HG03139 (cell line): ENCODE measurements around the gene NPHP4.
"Not testable (repeated sequence)": the region's sequence is repeated elsewhere in the genome, so short reads cannot be mapped to it uniquely, and the experiment has no call there.

Source experiments
- ATAC-seq: cut with Tn5 transposase; IDR thresholded peaks from one replicate; pipeline ENCODE4 v1.9.1; 2021; ENCODE audit not compliant: unreplicated experiment

NPHP4 gene

GRCh38 chr1:6024376-6024775, 32.2 kb upstream of the NPHP4 start:
- ATAC-seq = no peak

DNA sequence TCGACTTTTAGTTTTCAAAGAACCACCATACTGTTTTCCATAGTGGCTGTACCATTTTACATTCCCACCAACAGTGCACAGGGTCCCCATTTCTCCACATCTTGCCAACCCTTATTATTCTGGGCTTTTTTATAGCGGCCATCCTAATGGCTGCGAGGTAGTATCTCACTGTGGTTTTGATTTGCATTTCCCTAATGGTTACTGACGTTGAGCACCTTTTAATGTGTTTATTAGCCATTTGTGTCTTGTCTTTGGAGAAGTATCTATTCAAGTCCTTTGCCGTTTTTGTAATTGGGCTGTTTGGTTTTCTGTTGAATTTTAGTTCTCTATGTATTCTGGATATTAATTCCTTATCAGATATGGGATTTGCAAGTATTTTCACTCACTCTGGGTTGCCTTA, 31.1 kb upstream of the NPHP4 start:
- no peak for ATAC-seq

DNA sequence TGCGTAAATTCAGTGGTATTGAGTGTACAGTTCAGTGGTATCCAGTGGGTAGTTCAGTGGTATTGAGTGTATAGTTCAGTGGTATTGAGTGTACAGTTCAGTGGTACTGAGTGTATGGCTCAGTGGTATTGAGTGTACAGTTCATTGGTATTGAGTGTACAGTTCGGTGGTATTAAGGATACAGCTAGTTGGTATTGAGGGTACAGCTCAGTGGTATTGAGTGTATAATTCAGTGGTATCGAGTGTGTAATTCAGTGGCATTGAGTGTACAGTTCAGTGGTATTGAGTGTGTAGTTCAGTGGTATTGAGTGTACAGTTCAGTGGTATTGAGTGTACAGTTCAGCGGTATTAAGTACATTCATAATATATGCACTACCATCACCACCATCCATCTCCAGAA, 30.0 kb upstream of the NPHP4 start:
- ATAC-seq = no peak

DNA sequence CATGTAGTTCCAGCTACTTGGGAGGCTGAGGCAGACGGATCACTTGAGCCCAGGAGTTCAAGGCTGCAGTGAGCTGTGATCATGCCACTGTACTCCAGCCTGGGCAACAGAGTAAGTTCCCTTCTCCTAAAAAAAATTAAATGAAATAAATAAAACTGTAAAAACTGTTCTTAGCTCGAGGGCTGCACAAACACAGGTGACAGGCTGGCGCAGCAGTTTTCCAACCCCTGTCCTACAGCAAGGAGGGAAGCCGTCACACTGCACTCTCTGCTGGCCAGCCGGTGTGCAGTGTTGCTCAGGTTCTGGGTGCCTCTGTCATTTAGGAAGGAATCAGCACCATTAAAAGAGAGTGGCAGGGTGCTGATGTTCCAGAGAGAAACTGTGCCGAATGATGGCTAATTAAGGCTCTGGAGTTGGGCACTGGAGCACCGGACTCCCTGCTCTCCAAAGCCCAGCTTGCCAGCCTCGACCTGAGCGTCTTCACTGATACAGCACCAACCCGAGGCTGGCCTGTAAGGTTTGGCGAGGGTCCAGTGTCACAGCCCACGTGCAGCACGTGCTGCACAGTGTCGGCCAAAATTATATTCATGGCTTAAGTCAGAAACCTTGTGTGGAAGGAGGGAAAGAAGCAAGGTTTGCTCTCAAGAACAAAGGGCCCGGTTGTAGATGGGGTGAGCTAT, 27.1 kb upstream of the NPHP4 start:
- ATAC-seq = no peak

GRCh38 chr1:6017654-6018053, 25.4 kb upstream of the NPHP4 start:
- ATAC-seq = not testable (repeated sequence)

DNA sequence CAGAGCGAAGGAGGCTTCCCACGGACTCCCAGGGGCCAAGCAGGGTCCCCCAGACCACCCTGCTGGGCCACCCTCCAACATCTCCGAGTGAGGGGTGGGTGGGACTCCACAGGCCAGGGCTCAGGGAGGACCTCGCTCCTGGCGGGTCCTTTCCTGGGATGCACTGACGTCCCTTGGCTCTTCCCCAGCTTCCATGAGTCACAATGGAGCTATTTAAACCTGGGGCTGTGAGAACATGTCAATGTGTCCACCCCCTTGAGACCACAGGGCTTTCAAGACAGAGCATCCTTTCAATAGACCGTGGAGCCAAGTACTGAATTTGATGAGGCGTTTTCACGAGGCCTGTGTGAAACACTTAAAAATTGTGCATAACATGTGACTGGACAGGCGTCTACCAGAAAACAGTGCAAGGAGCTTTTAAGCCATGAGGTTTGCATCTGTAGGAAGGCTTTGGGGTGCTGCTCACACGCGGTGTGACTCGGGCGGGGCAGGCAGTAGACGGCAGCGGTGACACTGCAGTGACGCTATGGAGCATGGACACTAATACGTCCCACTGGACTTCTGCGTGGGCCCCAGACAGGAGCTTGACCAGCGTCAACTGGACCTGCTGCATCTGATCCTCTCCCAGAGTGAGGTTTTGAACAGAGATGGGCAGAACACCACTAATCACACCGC, 24.1 kb upstream of the NPHP4 start:
- no peak for ATAC-seq

GRCh38 chr1:6014130-6014999, 22.1 kb upstream of the NPHP4 start:
- no peak for ATAC-seq

DNA sequence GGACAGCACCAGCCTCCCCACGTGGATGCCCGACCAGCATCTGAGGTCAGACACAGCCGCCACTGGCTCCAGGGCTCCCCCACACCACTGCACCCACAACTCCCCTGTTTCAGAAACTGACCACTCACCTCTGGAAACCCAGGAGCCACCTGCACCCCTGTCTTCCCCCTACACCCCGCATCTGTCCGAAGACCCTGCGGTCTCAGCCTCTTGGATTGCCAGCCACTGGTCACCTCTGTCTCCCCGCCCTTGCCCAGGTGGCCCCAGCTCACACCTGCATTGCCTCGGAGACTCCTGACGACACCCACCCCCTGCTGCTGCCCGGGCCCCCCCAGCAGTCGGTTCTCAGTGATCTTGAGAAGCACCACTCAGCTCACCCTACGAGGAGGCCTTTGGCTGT, 21.3 kb upstream of the NPHP4 start:
- ATAC-seq = no peak

GRCh38 chr1:6012529-6013318, 20.5 kb upstream of the NPHP4 start:
- no peak for ATAC-seq

GRCh38 chr1:6011946-6012258, 19.7 kb upstream of the NPHP4 start:
- ATAC-seq = no peak

GRCh38 chr1:6011161-6011945, 19.1 kb upstream of the NPHP4 start:
- no peak for ATAC-seq

DNA sequence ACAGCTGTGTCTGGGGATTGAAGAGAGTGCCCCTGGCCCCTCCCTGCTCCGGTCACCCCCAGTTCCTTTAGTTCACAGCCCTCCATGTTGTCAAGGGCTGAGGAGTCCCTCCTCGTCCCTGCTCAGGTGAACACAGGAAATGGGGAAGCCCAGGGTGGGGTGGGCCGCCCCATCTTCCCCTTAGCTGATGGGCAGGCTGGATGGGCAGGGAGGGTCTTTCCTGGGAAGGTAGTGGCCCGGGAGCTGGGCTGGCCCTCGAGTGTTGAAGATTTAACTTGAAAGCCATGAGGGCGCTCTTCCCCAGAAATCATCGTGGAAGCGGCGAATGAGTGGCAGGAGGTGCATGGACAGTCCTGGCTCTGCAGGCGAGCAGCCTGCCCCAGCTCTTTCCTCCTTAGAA, 18.3 kb upstream of the NPHP4 start:
- ATAC-seq = no peak

- no peak for ATAC-seq
Measured at GRCh38 chr1:6009120-6010040, 17.2 kb upstream of the NPHP4 start.

DNA sequence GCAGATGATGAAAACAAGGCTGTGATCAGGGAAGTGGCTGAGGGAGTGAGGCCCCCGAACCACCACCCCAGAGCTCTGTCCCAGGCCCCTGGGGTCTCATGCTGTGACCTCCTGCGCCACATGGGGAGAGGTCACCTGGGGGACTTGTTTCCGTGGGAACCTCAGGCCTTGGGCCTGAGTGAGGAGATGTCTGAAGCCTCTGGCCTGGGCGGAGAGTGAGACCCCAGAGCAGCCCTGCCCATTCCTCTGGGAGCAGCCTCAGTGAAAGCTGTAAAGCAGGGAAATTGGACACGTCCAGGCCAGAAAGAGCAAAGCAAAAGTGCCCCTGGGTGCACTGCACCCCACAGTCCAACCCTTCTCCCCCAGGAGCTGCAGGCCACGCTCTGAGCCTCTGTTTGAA, 16.5 kb upstream of the NPHP4 start:
- no peak for ATAC-seq

- ATAC-seq = no peak
Measured at GRCh38 chr1:6008084-6008415, 15.8 kb upstream of the NPHP4 start.

GRCh38 chr1:6007318-6008083, 15.3 kb upstream of the NPHP4 start:
- no peak for ATAC-seq

DNA sequence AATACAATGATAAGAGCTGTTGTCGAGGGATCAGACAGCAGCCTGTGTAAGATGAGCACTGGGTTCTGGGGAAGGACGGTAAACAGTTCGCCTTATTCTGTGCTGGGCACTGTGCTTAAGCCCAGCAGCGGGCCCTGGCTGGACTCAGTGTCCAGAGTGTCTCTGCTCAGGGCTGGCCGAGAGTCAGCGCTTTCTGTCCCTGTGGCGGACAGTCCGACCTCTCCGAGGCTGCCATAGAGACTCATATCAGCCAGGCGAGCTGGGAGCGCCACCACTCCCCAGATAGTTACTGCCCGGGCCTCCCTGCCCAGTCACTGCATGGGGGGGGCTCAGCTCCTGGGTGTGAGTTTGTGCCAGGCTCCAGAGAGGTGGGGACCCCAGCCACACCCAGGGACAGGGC, 14.7 kb upstream of the NPHP4 start:
- no peak for ATAC-seq

GRCh38 chr1:6005276-6005917, 13.2 kb upstream of the NPHP4 start:
- no peak for ATAC-seq
